OCI-LY1 (cell line): ENCODE data around the gene BACE2.

Experiments
- H2AFZ ChIP-seq: fragments of 200-600 bp; sonication (generic), shearing (Covaris generic); 2 replicates; pipeline ENCODE4 v1.6.0; 2014; ENCODE audit warnings: antibody characterized with exemption, mild to moderate bottlenecking, low read length
- H3F3A ChIP-seq: fragments of 200-600 bp; sonication (generic), shearing (Covaris generic); 2 replicates; pipeline ENCODE4 v1.6.0; 2014; ENCODE audit warnings: mild to moderate bottlenecking, antibody characterized with exemption, low read length, moderate library complexity; ENCODE audit not compliant: insufficient read depth
- H3K27ac ChIP-seq: fragments of 200-600 bp; sonication (generic); 2 replicates; pipeline ENCODE4 v1.5.1; 2014; ENCODE audit warnings: low read length, mixed run types, mild to moderate bottlenecking, low read depth; ENCODE audit not compliant: poor library complexity, severe bottlenecking
- H3K27me3 ChIP-seq: fragments of 200-600 bp; sonication (generic); 2 replicates; pipeline ENCODE4 v1.6.0; 2014; ENCODE audit warnings: antibody characterized with exemption, mild to moderate bottlenecking, low read length, moderate library complexity; ENCODE audit not compliant: insufficient read depth
- H3K36me3 ChIP-seq: fragments of 200-600 bp; sonication (generic); 2 replicates; pipeline ENCODE4 v1.6.1; 2014; ENCODE audit warnings: mild to moderate bottlenecking, antibody characterized with exemption, low read length, moderate library complexity, mixed read lengths; ENCODE audit not compliant: insufficient read depth
- H3K4me1 ChIP-seq: fragments of 200-600 bp; sonication (generic); 2 replicates; pipeline ENCODE4 v1.5.1; 2014; ENCODE audit warnings: mild to moderate bottlenecking, low read length, moderate library complexity; ENCODE audit not compliant: insufficient read depth, severe bottlenecking
- H3K4me2 ChIP-seq: fragments of 200-600 bp; sonication (generic), shearing (Covaris generic); 2 replicates; pipeline ENCODE4 v1.6.1; 2014; ENCODE audit warnings: low read length
- H3K4me3 ChIP-seq: fragments of 200-600 bp; sonication (generic); 2 replicates; pipeline ENCODE4 v1.5.1; 2014; ENCODE audit warnings: low read length, low read depth, mild to moderate bottlenecking, mixed read lengths; ENCODE audit not compliant: poor library complexity, severe bottlenecking
- H3K79me2 ChIP-seq: fragments of 200-600 bp; shearing (Covaris generic); 2 replicates; pipeline ENCODE4 v1.6.1; 2016; ENCODE audit warnings: mixed run types, low read length, mixed read lengths; ENCODE audit not compliant: insufficient read depth
- H3K9ac ChIP-seq: fragments of 200-600 bp; sonication (generic), shearing (Covaris generic); 2 replicates; pipeline ENCODE4 v1.6.1; 2014; ENCODE audit warnings: mild to moderate bottlenecking, low read length, mixed read lengths
- H3K9me2 ChIP-seq: fragments of 200-600 bp; sonication (generic), shearing (Covaris generic); 2 replicates; pipeline ENCODE4 v1.6.1; 2014; ENCODE audit warnings: low read depth, mild to moderate bottlenecking, low read length, mixed read lengths
- H3K9me3 ChIP-seq: fragments of 200-600 bp; shearing (Covaris generic); 2 replicates; pipeline ENCODE4 v1.6.1; 2014; ENCODE audit warnings: low read length, mixed read lengths
- H4K20me1 ChIP-seq: fragments of 200-600 bp; sonication (generic), shearing (Covaris generic); 2 replicates; pipeline ENCODE4 v1.6.0; 2016; ENCODE audit warnings: mild to moderate bottlenecking, low read length; ENCODE audit not compliant: insufficient read depth
- CTCF ChIP-seq: fragments of 200-600 bp; sonication (generic), shearing (Covaris generic); IDR thresholded peaks from 2 replicates; pipeline ENCODE4 v1.5.1; 2017; ENCODE audit warnings: mild to moderate bottlenecking, antibody characterized with exemption, low read length, moderate library complexity, mixed read lengths
- EZH2 ChIP-seq: fragments of 200-600 bp; sonication (generic), shearing (Covaris generic); IDR thresholded peaks from 2 replicates; pipeline ENCODE4 v1.8.0; 2017; ENCODE audit warnings: borderline replicate concordance, mixed run types, mild to moderate bottlenecking, antibody characterized with exemption, low read length, moderate library complexity, mixed read lengths

The BACE2 gene

DNA sequence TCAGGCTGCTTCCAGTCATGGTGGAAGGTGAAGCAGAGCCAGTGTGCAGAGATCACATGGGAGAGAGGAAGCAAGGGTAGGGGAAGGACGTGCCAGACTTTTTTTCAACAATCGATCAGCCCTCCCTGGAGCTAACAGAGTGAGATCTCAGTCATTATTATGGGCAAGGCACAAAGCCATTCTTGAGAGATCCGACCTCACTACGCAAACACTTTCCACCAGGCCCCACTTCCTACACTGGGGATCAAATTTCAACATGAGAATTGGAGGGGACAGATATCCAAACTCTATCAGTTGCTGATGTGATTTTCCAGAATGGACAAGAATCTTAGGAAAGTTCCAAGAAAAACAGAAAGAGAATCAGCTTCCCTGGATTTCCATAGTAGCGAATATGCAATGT is 60.5 kb downstream of the BACE2 start:
- Histone ChIP-seq H2AFZ (no peak overlapping the region), H3K4me1 (no peaks in the 10 kb centered on the region), H3K9ac (no peak overlapping the region), H3K27ac (no peak overlapping the region), H3K4me2 (no peak overlapping the region), H3K9me2 (no peaks in the 10 kb centered on the region), H3K79me2 (no peaks in the 10 kb centered on the region), H3K4me3 (no peak overlapping the region), H4K20me1 (no peaks in the 10 kb centered on the region), H3K27me3 (no peaks in the 10 kb centered on the region; the same call in 1 of the 2 replicates), H3F3A (no peaks in the 10 kb centered on the region), H3K9me3 (no peaks in the 10 kb centered on the region), H3K36me3 (no peaks in the 10 kb centered on the region)
- no peak for TF ChIP-seq CTCF
- no peak for TF ChIP-seq EZH2

GRCh38 chr21:41228958-41229357 is 61.0 kb downstream of the BACE2 start:
- H3K36me3 ChIP-seq, result no peaks in the 10 kb centered on the region
- H4K20me1 ChIP-seq, result no peaks in the 10 kb centered on the region
- no peak overlapping the region for H3K4me2 ChIP-seq
- H3K4me1 ChIP-seq, result no peaks in the 10 kb centered on the region
- no peaks in the 10 kb centered on the region for H3F3A ChIP-seq
- no peak overlapping the region for H3K9ac ChIP-seq
- H3K27me3 ChIP-seq, result no peaks in the 10 kb centered on the region; the same call in 1 of the 2 replicates
- H3K9me3 ChIP-seq, result no peaks in the 10 kb centered on the region
- no peaks in the 10 kb centered on the region for H3K9me2 ChIP-seq
- no peak overlapping the region for H3K4me3 ChIP-seq
- TF ChIP-seq CTCF, result no peak
- no peak for TF ChIP-seq EZH2
- no peak overlapping the region for H3K27ac ChIP-seq
- H3K79me2 ChIP-seq, result no peaks in the 10 kb centered on the region
- no peak overlapping the region for H2AFZ ChIP-seq

DNA sequence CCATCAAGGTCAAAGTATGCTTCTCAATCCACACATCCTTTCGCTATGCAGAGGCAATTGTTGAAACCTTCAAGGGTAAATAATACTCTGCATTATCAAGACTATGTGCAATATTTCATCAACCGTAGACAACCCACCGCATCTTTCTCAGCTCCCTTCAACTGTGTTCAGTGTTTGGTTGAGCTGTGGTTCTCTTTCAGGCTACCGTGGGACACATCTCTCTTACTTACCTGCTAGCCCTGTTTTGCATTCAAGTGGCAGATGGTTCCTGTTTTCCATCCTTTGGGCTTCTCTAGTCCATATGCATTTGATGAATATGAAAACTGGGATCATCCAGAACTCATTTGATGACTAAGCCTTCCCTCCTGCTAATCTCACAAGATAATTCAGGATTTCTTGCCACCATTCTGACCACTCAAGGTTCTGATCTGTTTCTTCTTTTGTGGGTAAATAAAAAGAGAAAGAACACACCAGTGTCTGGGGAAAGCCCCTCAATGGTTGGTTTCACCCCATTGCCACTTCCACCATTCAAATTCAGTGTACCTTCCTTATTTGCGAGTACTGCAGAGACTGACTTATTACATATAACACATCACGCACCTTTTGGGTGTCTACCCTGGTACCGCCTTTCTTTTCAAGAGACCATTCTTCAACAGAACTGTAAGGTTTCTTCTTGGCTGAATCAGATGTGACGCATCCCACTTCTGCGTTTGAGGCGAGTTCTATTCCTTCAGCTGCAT is 61.7 kb downstream of the BACE2 start:
- H3K79me2 ChIP-seq, result no peaks in the 10 kb centered on the region
- H2AFZ ChIP-seq, result no peak overlapping the region
- H3K36me3 ChIP-seq, result no peaks in the 10 kb centered on the region
- TF ChIP-seq EZH2 (no peak), CTCF (no peak)
- H3K4me1 ChIP-seq, result no peaks in the 10 kb centered on the region
- H4K20me1 ChIP-seq, result no peaks in the 10 kb centered on the region
- no peaks in the 10 kb centered on the region for H3F3A ChIP-seq
- no peak overlapping the region for H3K4me2 ChIP-seq
- no peaks in the 10 kb centered on the region; the same call in 1 of the 2 replicates for H3K27me3 ChIP-seq
- no peaks in the 10 kb centered on the region for H3K9me3 ChIP-seq
- H3K4me3 ChIP-seq, result no peak overlapping the region
- H3K9me2 ChIP-seq, result no peaks in the 10 kb centered on the region
- no peak overlapping the region for H3K27ac ChIP-seq
- H3K9ac ChIP-seq, result no peak overlapping the region
